Calu3 (cell line): ENCODE data around the gene NOC2L. TPM values are rescaled to one million over a fixed set of nuclear protein-coding genes. Genes with fewer than 3 reads are reported as not detected.

Experiments used
- BruUV-seq: library from RNA; stranded (reverse); fragments of 400-500 nt; replicated peaks from 2 replicates; lab custom pipeline; 2021; lab: Mats Ljungman, UMichigan
- CTCF ChIA-PET: fragments of 300-600 bp; sonication (Branson Sonifier 250); formaldehyde crosslinking; loops from one replicate; lab custom pipeline; 2022; ENCODE audit warnings: antibody characterized with exemption; lab: Charles Lee
- DNase-seq: peaks from one replicate; pipeline ENCODE4 v3.0.0; 2022
- H3K27ac Mint-ChIP-seq: one replicate; pipeline ENCODE4 v1.8.0; 2022; ENCODE audit warnings: mixed read lengths; ENCODE audit not compliant: unreplicated experiment
- H3K27me3 Mint-ChIP-seq: one replicate; pipeline ENCODE4 v1.8.0; 2022; ENCODE audit warnings: mixed read lengths; ENCODE audit not compliant: unreplicated experiment
- H3K36me3 Mint-ChIP-seq: one replicate; pipeline ENCODE4 v1.8.0; 2022; ENCODE audit warnings: mild to moderate bottlenecking, moderate library complexity, mixed read lengths; ENCODE audit not compliant: insufficient read depth, unreplicated experiment
- H3K4me1 Mint-ChIP-seq: one replicate; pipeline ENCODE4 v1.8.0; 2022; ENCODE audit warnings: mild to moderate bottlenecking, low read depth, mixed read lengths; ENCODE audit not compliant: unreplicated experiment
- H3K4me3 Mint-ChIP-seq: one replicate; pipeline ENCODE4 v1.8.0; 2022; ENCODE audit warnings: mild to moderate bottlenecking, low read depth, moderate library complexity, mixed read lengths; ENCODE audit not compliant: unreplicated experiment
- H3K9me3 Mint-ChIP-seq: one replicate; pipeline ENCODE4 v1.8.0; 2022; ENCODE audit warnings: low read depth, mixed read lengths; ENCODE audit not compliant: unreplicated experiment
- CTCF ChIP-seq: fragments of 200-600 bp; IDR thresholded peaks from one replicate; pipeline ENCODE4 v1.8.0; 2022; ENCODE audit warnings: antibody characterized with exemption; ENCODE audit not compliant: unreplicated experiment
- intact Hi-C: fragments of 100-400 bp; cut with micrococcal nuclease; formaldehyde crosslinking; loops from one replicate; pipeline ENCODE4 v1.10.0; 2022; ENCODE audit not compliant: unreplicated experiment
- total RNA-seq: library from RNA; stranded (reverse); gene quantifications from 2 replicates; pipeline ENCODE4 v1.2.3, GENCODE V29; 2022

The NOC2L gene
- total RNA-seq, 1 experiment from 2014 or later, result 98.6 TPM

- no peak overlapping the region for H3K4me3 Mint-ChIP-seq
- H3K9me3 Mint-ChIP-seq, result no peaks in the 10 kb centered on the region
- no peak for DNase-seq
- peaks cover 18% of the 10 kb centered on the region for H3K36me3 Mint-ChIP-seq
- intact Hi-C loops, result no loop called here
- no peak overlapping the region for H3K27ac Mint-ChIP-seq
- BruUV-seq, result no TSS peak
- H3K27me3 Mint-ChIP-seq, result no peaks in the 10 kb centered on the region
- CTCF ChIA-PET, result no interaction called here
- TF ChIP-seq CTCF, result no peak
- H3K4me1 Mint-ChIP-seq, result peaks cover 8% of the 10 kb centered on the region
Observed at GRCh38 chr1:952603-953002, 6.5 kb downstream of the NOC2L start.

GRCh38 chr1:952201-952600, 6.9 kb downstream of the NOC2L start:
- no peaks in the 10 kb centered on the region for H3K9me3 Mint-ChIP-seq
- no peak overlapping the region for H3K27ac Mint-ChIP-seq
- no peak for TF ChIP-seq CTCF
- CTCF ChIA-PET, result no interaction called here
- no peak overlapping the region for H3K4me3 Mint-ChIP-seq
- intact Hi-C loops, result no loop called here
- no peak for DNase-seq
- H3K4me1 Mint-ChIP-seq, result peaks cover 4% of the 10 kb centered on the region
- H3K27me3 Mint-ChIP-seq, result no peaks in the 10 kb centered on the region
- H3K36me3 Mint-ChIP-seq, result peaks cover 14% of the 10 kb centered on the region
- no TSS peak for BruUV-seq

- DNase-seq, result no peak
- CTCF ChIA-PET, result no interaction called here
- H3K4me3 Mint-ChIP-seq, result no peak overlapping the region
- TF ChIP-seq CTCF, result peak; percentile 25
- BruUV-seq, result no TSS peak
- no peak overlapping the region for H3K27ac Mint-ChIP-seq
- peaks cover 14% of the 10 kb centered on the region for H3K36me3 Mint-ChIP-seq
- no peaks in the 10 kb centered on the region for H3K9me3 Mint-ChIP-seq
- intact Hi-C loops, result no loop called here
- H3K4me1 Mint-ChIP-seq, result no peaks in the 10 kb centered on the region
- H3K27me3 Mint-ChIP-seq, result no peaks in the 10 kb centered on the region
Observed at GRCh38 chr1:951364-951763, 7.7 kb downstream of the NOC2L start.

- CTCF ChIA-PET, result no interaction called here
- intact Hi-C loops, result no loop called here
- no peaks in the 10 kb centered on the region for H3K27me3 Mint-ChIP-seq
- peaks cover 17% of the 10 kb centered on the region for H3K36me3 Mint-ChIP-seq
- H3K27ac Mint-ChIP-seq, result no peak overlapping the region
- DNase-seq, result no peak
- H3K9me3 Mint-ChIP-seq, result no peaks in the 10 kb centered on the region
- no peak for TF ChIP-seq CTCF
- BruUV-seq, result no TSS peak
- H3K4me1 Mint-ChIP-seq, result no peaks in the 10 kb centered on the region
- H3K4me3 Mint-ChIP-seq, result no peak overlapping the region
Observed at GRCh38 chr1:950881-951280, 8.2 kb downstream of the NOC2L start.
